GM06990 (cell line): ENCODE data around the gene CDC42EP3.

Source experiments
- DNase-seq: peaks from one replicate; pipeline ENCODE4 v3.0.0-alpha.2; 2011; ENCODE audit not compliant: insufficient read length; ENCODE audit errors: extremely low read depth
- H3K27me3 ChIP-seq: replicated peaks from 2 replicates; pipeline ENCODE4 v1.6.0; 2011; ENCODE audit warnings: low read length; ENCODE audit not compliant: control insufficient read depth, insufficient read depth
- H3K36me3 ChIP-seq: 2 replicates; pipeline ENCODE4 v1.5.1; 2011; ENCODE audit warnings: low read length; ENCODE audit not compliant: control insufficient read depth, insufficient read depth
- H3K4me3 ChIP-seq: replicated peaks from 2 replicates; pipeline ENCODE4 v1.5.1; 2011; ENCODE audit warnings: low read depth, mild to moderate bottlenecking, control low read depth, low read length
- TF ChIP-seq, protein P1 (sequence below): IDR thresholded peaks from 2 replicates; pipeline ENCODE4 v1.5.1; 2011; ENCODE audit warnings: low read length, control low read depth, mild to moderate bottlenecking, inconsistent platforms; ENCODE audit not compliant: insufficient read depth, poor library complexity, severe bottlenecking

Gene CDC42EP3

DNA sequence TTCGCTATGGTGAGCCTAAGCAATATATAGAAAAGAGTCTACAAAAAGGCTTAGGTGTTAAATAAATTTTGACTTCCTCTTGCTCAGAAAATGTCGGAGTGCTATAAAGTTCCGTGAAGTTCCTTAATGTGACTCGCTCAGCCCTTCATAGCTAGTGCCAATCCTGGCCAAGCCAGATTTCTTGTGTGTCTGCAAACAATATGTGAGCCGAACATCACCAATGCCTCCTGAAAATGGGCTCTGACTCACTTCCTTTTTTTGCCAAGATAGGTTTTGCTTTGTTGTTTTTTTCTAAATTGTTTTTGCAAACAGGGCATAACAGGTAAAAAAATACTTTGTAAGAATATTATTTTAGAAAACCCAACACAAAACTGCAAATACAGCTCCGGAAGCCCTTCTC is 26.1 kb downstream of the CDC42EP3 start:
- no peak for DNase-seq
- TF ChIP-seq, protein P1, sequence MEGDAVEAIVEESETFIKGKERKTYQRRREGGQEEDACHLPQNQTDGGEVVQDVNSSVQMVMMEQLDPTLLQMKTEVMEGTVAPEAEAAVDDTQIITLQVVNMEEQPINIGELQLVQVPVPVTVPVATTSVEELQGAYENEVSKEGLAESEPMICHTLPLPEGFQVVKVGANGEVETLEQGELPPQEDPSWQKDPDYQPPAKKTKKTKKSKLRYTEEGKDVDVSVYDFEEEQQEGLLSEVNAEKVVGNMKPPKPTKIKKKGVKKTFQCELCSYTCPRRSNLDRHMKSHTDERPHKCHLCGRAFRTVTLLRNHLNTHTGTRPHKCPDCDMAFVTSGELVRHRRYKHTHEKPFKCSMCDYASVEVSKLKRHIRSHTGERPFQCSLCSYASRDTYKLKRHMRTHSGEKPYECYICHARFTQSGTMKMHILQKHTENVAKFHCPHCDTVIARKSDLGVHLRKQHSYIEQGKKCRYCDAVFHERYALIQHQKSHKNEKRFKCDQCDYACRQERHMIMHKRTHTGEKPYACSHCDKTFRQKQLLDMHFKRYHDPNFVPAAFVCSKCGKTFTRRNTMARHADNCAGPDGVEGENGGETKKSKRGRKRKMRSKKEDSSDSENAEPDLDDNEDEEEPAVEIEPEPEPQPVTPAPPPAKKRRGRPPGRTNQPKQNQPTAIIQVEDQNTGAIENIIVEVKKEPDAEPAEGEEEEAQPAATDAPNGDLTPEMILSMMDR = no peak
- no peak overlapping the region for H3K4me3 ChIP-seq
- H3K27me3 ChIP-seq = no peaks in the 10 kb centered on the region
- H3K36me3 ChIP-seq = peaks cover 18% of the 10 kb centered on the region

DNA sequence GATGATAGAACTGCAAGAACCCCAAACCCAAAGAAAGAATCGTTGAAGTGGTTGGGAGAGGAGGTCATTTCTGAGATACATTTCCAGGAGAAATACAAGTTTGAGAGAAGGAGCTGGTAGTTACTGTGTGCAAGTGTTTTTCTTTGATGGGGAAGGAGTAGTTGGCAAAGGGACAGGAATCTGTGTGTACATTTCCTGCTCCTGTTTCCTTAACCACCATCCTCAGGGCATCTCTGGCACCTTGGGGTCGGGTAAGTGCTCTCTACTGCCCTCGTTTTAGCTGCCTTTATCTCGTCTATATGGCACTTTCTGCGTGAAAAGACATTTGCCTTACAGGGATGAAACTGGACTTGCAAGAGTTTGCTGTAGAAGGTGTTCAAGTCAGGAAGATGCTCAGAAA is 27.3 kb downstream of the CDC42EP3 start:
- DNase-seq = no peak
- Histone ChIP-seq H3K27me3 (no peaks in the 10 kb centered on the region), H3K4me3 (no peak overlapping the region), H3K36me3 (peaks cover 18% of the 10 kb centered on the region)
- TF ChIP-seq, protein P1 = no peak

- Histone ChIP-seq H3K27me3 (no peaks in the 10 kb centered on the region), H3K36me3 (peaks cover 16% of the 10 kb centered on the region), H3K4me3 (no peak overlapping the region)
- TF ChIP-seq, protein P1 = no peak
- DNase-seq = no peak
Measured at GRCh38 chr2:37643730-37644078, 27.7 kb downstream of the CDC42EP3 start.

- no peak for DNase-seq
- H3K27me3 ChIP-seq = no peaks in the 10 kb centered on the region
- peaks cover 12% of the 10 kb centered on the region for H3K36me3 ChIP-seq
- no peak overlapping the region for H3K4me3 ChIP-seq
- TF ChIP-seq, protein P1 = no peak
Measured at GRCh38 chr2:37642907-37643729, 28.3 kb downstream of the CDC42EP3 start.

DNA sequence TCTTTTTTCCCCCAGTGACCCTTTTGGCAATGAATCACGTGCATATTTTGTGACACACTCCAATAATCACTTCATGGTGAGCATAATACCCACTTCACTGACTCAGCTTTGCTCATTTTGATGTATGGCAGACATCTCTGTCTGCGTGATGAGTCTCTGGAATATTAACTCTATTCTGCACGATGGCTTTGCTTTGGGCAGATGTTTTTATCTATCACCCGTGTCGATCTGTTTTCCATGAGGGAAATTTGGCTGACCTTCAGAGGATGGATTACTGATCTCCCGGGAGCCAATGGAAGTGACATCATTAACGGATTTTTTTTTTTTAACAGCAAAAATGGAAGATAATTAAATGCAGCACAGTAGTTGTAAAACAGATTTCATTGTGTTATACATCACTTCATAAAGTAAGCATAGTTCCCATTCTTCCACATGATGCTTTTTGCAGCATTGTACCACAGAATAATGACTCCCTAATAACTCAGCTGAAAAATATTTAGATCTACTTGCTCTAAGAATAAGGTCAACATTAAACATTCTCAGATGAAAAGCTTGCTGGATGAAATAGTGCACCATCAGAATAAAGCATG is 29.8 kb downstream of the CDC42EP3 start:
- H3K4me3 ChIP-seq = no peak overlapping the region
- no peaks in the 10 kb centered on the region for H3K27me3 ChIP-seq
- peaks cover 12% of the 10 kb centered on the region for H3K36me3 ChIP-seq
- no peak for DNase-seq
- TF ChIP-seq, protein P1 = no peak
